Neuronal stem cell (in vitro differentiated cells): ENCODE data around the gene PLEKHH1. TPM values are rescaled to one million over a fixed set of nuclear protein-coding genes. Genes with fewer than 3 reads are reported as not detected.

Source experiments
- small RNA-seq: library from polyadenylated mRNA; stranded (forward); fragments of <200 nt; extraction: miRNeasy Mini kit (QIAGEN cat#:217004); gene quantifications from one replicate; pipeline ENCODE3, GENCODE V24; 2013; ENCODE audit not compliant: insufficient read depth

The PLEKHH1 gene

Small RNA genes within 50 kb of the gene (small RNA-seq; reads per million reads assigned to genes)
- not detected for gene AL132640.3
- not detected for gene RF00019
